HuH-7 (cell line): ENCODE data around the gene ZDHHC7.
A peak's percentile ranks its signal among the peaks of the same experiment; 100 is the strongest.
"Not testable (repeated sequence)": the region's sequence is repeated elsewhere in the genome, so short reads cannot be mapped to it uniquely, and the experiment has no call there.

Experiments
- DNase-seq: peaks from one replicate; pipeline ENCODE4 v3.0.0; 2011; ENCODE audit warnings: low spot score

The ZDHHC7 gene

DNA sequence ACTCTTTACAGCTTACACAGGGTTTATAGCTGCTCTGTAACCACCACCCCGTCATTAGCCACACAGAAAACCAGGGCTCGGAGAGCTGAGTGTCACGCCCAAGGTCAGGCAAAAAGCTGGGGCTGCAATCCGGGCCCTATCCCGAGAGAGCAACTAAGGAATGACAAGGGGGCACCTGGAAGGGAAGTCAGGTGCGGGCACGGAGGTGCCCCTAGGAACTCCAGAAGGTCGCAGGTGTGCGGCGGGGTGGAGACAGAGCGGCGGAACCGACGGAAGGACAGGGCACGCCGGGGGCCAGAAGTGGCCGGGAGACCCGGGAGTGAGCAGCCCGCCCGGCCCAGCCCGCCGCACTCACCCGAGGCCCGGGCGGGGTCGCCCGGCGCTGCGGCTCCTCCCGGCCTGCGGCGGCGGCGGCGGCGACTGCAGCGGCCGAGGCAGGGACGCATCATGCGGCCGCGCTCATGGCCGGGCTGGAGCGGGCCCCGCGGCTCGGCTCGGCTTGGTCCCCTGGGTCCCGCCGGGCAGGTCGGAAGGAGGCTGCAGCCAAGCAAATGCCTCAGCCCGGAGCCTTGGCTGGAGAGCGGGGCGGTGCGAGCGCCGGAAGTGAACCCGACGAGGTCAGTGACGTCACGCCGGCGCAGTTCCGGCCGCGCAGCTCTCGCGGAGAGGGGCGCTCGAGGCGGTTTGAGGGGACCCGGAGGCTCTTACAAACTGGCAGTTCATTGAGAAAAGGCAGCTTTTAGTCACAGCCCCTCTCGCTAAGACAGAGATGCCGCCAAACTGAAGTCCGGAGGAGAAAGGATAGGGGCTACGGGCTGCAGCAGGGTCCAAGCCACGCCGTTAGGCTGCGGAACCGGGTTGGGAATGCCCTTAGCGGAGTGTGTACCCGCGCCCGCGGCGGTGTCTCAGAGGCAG lies at the start of gene ZDHHC7:
TSS of gene ZDHHC7 (minus strand) at position 605 of the 915 bp plus-strand sequence. CDS start 20,917 bp downstream, outside the sequence.
- peak; percentile 91 for DNase-seq

DNA sequence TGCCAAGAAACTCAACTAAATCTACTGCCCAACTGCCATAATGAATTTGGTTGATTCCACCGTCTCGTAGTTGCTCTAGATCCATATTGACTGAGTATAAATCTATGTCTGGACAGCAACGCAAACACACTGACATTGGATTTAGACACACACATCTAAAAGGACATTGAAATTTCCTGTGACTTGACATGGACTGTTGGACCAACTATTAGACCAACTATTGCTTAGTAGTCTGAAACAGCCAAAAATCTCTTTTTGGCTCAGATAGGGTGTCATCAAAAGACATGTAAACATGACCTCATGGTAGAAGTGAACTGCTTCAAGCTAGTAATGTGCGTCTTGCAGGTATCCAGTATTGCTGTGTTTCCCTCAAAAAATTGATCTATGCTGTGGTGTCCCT lies 47.6 kb upstream of the ZDHHC7 start:
- no peak for DNase-seq

DNA sequence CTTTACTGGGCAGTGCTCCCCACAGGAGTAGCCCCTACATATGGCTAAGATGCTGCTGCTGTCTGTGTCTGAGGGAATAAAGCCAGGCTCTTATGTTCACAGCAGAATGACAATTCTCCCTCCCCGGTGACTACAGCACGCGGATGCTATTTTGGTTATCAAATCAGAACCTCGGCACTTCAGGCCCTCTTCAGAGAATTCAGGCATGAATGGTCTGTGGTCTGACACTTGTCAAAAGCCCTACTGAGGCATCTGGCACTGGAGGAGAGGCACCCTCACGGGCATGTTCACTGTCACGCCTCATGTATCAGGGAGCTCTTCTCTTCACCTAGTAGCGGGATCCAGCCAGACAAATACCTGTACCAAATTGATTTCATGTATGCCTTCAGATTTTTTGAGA lies 46.6 kb upstream of the ZDHHC7 start:
- no peak for DNase-seq

DNA sequence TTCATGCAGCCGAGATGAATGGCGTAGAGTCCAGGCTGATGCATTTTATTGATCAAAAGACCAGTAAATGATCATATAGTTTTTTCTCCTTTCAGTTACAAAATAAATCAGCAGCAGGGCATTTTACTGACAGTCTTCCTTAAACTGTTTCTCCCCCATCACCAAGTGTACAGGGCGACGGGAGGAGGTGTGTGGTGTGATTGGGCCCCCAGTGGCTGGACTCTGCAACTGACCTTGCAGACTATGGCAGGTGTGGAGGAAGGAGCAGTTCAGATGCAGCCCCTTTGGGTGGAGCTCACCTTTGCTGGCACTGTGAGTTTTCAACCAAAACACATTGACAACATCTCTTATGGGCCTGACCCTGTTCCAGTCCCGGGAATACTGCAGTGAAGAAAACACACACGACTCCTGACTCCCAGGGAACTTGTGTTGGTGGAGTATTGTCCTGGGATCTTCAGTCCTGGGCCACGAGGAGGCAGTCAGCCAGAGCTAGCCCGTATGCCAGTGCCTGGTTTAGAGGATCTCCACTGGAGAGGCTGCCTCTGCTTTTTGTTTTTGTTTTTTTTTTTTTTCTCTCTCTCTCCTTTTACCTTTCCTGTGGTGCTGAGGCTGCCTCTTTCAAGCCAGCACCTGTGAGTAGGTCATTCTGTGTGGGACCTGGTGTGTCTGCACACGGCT lies 46.0 kb upstream of the ZDHHC7 start:
- DNase-seq: peak; percentile 70

GRCh38 chr16:85056211-85056748 lies 44.9 kb upstream of the ZDHHC7 start:
- peak; percentile 46 for DNase-seq

GRCh38 chr16:85055493-85056210 lies 44.3 kb upstream of the ZDHHC7 start:
- no peak for DNase-seq

GRCh38 chr16:85054948-85055492 lies 43.7 kb upstream of the ZDHHC7 start:
- no peak for DNase-seq

DNA sequence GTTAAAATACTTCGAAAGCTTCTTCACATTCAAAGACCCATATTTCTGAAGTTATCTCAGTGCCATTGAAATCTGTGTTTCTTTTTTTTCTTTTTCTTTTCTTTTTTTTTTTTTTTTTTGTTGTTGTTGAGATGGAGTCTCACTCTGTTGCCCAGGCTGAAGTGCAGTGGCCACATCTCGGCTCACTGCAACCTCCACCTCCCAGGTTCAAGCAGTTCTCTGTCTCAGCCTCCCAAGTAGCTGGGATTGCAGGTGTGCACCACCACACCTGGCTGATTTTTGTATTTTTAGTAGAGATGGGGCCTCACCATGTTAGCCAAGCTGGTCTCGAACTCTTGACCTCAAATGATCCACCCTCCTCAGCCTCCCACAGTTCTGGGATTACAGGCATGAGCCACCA lies 43.0 kb upstream of the ZDHHC7 start:
- DNase-seq: not testable (repeated sequence)

- no peak for DNase-seq
Observed at GRCh38 chr16:85052536-85052935, 41.2 kb upstream of the ZDHHC7 start.

DNA sequence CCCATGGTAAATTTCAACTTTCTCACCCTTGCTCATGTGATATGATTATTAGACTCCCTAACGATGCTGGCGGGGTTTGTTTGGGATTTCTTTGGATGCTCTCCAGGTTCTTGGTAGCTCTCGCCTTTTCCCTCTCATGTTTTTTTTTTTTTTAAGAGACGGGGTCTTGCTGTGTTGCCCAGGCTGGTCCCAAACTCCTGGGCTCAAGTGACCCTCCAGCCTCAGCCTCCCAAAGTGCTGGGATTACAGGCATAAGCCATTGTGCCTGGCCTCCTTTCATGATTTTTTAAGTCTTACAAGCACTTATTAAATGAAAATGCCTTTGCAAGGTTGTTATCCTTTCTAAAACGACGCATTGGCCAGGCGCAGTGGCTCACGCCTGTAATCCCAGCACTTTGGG lies 40.3 kb upstream of the ZDHHC7 start:
- DNase-seq: no peak

GRCh38 chr16:85051067-85051581 lies 39.8 kb upstream of the ZDHHC7 start:
- DNase-seq: no peak

GRCh38 chr16:85049706-85050305 lies 38.5 kb upstream of the ZDHHC7 start:
- DNase-seq: no peak

DNA sequence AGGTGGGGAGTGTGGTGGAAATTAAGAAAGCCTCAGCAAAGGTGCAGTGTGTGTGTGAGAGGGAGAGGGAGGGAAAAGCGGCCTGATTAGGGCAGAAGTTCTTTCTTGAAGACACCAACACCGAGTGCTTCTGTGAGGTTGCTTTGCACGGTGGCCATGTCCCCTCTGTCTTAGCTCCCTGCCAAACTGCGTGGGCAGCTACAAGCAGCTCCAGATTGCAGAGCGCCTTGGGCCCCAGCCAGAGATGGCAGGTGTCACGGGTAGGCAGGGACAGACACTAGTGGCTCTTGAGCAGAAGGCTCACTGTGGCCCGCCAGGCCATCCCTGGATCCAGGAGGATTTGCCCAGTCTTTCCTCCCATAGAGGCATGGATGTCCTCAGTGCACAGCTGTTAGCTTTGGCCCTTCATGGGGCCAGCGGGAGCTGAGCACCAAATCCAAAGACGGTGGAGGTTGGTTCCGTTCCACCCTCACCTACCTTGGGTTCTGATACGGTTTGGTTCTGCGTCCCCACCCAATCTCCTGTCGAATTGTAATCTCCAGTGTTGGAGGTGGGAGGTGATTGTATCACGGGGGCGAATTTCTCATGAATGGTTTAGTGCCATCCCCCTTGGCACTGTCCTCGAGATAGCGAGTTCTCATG lies 37.7 kb upstream of the ZDHHC7 start:
- no peak for DNase-seq

DNA sequence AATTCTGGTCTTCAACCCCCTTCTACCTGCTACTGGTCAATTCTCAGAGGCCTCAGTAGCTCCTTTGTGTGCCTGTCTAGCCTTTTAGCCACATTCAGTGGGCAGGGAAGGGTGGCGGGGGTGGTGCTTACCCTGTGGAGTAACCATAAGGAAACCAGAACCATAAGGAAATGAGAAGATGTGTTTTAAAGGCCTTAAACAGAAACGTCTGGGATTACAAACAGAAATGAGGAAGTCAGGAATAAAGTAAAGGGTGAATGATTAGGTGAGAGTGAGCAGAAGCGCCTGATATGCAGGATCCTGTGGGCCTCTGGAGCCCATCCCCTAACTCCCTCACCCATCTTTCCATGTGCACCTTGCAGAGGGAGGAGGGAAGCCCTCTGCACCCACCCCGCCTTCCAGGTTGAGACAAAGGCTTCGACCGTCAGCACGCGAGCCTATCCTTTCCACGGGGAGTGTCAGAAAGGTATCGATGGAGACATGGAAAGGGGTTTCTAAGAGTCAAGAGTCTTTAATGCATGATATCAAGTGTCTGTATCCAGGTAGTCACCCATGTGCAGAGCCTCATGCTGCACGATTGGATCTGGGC lies 36.6 kb upstream of the ZDHHC7 start:
- DNase-seq: no peak

DNA sequence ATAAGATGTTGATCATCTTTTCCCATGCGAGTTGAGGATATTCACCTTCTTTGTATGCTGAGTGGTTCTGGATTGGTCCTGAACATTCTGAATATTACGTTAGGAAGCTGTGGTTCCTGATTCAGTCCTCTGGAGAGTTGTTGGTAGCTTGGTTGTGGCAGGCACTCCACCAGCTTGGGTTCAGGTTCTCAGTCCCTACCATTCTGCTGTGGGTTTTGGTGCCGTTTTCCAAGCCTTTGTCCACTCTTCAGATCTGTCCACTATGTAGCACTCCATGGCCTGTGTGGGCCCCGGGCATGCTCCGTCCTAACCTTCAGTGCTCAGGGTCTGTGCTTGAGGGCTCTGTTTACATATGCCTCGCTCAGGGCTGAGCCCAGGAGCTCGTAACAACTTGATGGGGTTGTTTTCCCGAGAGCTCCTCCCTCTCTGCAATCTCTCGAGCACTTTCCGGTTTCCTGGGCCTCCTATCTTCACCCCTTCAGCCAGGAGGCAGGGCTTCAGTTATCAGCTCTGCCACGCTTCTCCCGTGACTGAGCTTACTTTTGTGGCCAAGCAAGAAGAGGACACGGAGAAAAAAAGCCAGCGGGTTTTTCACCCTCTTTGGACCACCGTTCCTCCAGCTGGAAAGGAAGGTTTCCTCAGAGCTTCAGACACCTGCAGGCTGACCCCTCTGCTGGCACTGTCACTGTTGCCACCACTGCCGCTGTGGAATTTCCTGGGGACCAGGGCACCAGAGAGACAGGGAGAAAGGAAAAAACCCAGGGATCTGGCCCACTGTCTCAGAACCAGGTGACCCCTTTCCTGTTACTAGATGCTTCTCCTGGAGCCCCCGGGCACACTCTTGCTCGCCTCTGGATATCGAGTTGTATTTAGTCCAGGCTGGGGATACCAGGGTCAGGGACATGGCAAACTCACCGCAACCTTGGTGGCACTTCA lies 35.9 kb upstream of the ZDHHC7 start:
- peak; percentile 67 for DNase-seq

- no peak for DNase-seq
Observed at GRCh38 chr16:85046472-85046916, 35.2 kb upstream of the ZDHHC7 start.

- DNase-seq: no peak
Observed at GRCh38 chr16:85045641-85046471, 34.5 kb upstream of the ZDHHC7 start.

DNA sequence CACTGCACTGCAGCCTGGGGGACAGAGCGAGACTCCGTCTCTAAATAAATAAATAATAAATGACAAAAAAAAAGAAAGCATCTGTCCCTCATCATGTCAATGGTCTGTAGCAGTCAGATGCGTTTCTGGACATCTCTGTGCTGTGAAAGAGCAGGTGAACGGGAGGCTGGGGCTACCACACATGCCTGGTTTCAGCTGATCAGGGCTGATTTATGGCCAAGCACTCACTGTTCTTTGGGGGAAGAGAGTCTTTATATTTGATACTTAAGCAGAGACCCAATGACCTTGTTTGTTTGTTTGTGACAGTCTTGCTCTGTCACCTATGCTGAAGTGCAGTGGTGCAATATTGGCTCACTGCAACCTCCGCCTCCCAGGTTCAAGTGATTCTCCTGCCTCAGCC lies 33.7 kb upstream of the ZDHHC7 start:
- DNase-seq: no peak
